ENCODE measurements around the gene PDZD7.

PDZD7 gene

DNA sequence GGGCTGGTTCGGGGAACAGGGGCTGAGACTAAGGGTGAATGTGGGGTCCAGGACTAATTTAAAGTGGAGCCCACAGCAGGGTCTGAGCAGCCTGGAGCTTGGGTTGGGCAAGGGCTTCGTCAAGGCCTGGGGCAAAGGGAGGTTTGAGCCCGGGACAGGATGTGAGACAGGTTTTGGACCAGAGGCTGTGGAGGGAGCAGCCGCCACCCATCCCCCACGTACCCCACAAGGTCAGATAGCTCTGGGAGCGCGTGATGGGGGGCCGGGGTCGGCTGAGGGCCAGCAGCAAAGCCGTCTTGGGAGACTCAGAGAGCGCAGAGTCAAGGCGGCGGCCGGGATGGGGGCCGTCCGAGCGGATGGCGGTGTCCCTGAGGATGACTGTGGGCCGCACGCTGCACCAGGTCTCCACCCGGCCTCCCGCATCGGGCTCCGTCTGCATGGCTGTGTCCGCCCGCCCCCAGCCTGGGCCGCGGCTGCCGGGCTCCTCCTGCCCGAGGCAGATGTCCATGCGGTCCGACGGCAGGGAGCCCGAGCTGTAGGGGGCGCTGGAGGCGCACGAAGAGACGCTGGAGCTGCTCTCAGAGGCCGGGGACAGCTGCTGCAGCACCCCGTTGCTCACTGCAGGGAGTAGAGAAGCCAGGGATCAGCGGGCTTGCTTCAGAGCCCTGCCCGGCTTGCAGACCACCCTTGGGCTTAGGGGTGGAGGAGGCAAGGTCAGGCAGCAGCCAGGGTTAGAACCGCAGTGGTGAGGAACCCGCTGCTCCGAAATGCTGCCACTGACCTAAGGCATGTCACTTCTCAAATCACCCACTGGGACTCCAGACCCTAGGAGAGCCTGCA, 12.1 kb downstream of the PDZD7 start:
- peak in 1 of 2 donors; percentile 81 for DNase-seq (ENCODE audit: low read depth in 2 of 2)

GRCh38 chr10:101018118-101018599, 12.8 kb downstream of the PDZD7 start:
- DNase-seq (ENCODE audit: low read depth in 2 of 2), result no peak

DNA sequence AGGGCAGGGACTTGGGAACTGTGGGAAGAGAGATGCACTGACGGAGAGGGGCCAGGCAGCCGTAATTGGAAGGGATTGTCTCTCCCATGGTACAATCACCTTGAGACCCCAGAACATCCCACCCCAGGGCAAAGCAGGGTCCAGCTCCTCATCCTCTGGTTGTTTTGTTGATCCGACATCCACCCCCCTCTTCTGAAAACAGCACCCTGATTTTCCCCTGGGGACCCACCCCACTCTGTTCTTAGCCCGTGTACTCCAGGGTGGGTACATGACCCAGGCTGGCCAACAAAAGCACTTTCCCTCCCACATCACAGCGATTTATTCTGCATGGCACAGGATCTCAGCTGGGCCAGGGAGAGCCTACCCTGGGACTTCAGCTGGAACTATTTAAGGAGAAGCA, 14.1 kb downstream of the PDZD7 start:
- DNase-seq (ENCODE audit: low read depth in 2 of 2), result no peak

DNA sequence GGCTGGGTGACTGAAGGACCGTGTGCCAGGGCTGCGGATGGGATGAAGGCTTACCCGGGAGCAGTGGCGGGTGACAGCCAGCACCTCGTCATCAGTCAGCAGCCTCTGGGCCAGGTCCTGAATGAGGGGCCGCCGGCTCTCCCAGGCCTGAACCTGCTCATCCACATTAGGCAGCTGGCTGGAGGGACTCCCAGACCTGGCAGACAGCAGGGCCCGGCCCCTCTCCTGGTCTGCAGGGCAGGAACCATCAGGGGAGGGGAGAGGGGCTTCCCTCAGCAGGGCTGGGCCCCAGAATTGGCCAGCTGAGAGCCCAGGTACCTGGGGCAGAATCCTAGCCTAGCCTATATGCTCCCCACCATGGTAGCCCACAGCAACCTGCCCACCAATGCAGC, 15.4 kb downstream of the PDZD7 start:
- DNase-seq (ENCODE audit: low read depth in 2 of 2), result no peak

DNA sequence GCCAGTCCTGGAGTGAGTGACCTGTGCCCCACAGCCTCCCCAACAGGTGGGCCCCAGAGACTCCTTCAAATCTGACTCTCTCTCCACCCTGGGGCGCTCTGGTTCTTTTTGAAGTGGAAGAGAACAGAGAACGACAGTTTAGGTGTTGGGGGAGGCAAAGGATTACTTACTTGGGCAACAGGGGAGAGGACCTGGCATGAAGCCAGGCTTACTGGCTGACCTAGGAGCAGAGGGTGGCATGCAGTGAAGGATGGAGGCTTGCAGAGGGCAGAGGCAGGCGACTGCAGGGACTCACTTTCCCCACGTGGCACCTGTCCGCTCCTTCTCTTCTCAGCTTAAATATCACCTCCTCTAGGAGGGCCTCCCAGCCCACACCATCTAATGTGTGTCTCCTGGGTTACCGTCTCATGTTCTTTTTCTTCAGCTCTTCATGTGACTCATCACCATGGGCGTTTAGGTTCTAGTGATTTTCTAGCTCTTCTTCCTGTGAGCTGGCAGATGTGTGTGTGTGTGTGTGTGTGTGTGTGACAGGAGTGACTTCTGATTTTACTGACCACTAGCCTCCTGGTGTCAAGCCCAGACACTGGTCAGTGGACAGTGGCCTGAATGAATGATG, 15.9 kb downstream of the PDZD7 start:
- DNase-seq (ENCODE audit: low read depth in 2 of 2), result no peak

GRCh38 chr10:101014230-101014884, 16.6 kb downstream of the PDZD7 start:
- peak; percentile 49 to 80 for DNase-seq (ENCODE audit: low read depth in 2 of 2)

- DNase-seq (ENCODE audit: low read depth in 2 of 2), result no peak
Observed at GRCh38 chr10:101013365-101013825, 17.5 kb downstream of the PDZD7 start.

DNA sequence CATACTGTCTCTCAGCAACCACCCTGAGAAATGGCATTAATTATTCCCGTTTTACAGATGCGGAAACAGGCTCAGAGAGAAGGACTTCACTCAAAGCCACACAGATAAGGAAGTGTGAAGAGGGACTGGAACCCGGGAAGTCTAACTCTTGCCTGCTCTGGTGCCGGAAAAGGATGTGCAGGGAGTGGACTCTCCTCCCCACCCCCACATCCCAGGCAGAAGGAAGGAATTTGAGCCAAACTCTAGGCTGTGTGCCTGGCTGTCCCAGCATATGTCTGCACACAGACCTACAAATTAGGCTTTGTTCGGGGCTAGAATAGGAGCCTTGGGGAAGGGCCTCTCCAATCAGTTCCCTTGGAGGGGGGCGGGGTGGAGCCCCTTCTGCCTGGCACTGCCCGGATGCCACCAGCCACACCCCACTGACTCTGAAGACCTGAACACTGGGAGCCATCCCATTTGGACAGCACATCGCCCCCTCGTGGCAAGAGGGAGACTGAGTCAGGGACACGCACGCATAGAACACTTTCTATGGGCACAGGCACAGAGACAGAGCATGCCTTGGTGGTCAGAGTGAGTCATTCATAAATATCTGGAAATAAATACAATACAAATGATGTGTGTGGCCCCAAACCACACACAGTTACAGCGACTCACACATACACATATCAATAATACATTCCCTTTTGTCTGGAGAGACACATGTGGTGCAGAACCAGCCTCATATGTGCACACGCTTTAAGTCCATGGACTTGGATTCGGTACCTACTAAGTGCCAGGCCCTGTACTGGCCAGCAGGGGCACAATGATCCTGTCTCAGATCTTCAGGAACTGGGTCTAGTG, 18.2 kb downstream of the PDZD7 start:
- DNase-seq (ENCODE audit: low read depth in 2 of 2), result peak; percentile 67 to 79

GRCh38 chr10:101011517-101012423, 19.2 kb downstream of the PDZD7 start:
- DNase-seq (ENCODE audit: low read depth in 2 of 2), result no peak

- DNase-seq (ENCODE audit: low read depth in 2 of 2), result no peak
Observed at GRCh38 chr10:101010329-101010728, 20.6 kb downstream of the PDZD7 start.

GRCh38 chr10:101008823-101009423, 22.0 kb downstream of the PDZD7 start:
- DNase-seq (ENCODE audit: low read depth in 2 of 2), result no peak

DNA sequence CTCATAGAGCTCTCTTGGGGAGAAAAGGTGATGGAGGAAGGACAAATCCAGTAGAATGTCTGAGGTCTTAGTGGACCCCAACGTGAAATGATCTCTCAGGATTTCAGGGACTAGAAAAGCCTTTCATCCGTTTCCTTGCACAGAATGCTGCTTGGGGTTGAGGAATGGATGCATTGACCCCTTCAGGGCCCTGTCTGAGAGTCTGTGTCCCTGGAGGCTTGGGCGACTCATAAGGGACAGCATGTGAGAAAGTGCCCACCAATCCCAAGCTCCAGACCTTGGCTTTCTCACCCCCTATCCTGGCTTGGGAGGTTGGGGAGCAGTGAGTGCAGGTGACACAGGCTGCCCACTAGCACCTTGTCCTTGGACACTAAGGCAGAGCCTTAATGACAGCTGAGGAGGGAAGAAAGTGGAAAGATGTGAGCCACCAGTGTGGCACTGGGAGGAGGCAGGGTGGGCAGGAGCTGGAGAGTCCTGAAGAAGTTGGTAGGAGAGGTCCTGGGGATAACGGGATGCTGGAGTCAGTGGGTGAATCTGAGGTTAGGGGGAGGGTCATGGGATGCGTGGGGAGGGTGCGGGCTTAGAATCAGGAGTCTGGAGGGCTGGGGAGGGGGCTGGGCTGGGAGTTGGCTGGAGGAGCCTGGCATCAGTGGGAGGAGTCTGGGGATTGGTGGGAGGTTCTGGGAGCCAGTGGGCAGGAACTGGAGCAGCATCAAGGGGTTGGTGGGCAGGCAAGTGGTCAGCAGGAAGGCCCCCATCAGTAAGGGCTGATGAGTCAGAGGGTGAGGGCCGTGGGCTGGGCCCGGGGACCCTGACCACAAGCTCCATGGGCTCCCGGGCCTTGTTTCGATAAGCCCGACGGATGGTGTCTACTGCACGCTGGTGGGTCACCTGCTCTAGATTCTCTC, 22.8 kb downstream of the PDZD7 start:
- DNase-seq (ENCODE audit: low read depth in 2 of 2), result no peak

DNA sequence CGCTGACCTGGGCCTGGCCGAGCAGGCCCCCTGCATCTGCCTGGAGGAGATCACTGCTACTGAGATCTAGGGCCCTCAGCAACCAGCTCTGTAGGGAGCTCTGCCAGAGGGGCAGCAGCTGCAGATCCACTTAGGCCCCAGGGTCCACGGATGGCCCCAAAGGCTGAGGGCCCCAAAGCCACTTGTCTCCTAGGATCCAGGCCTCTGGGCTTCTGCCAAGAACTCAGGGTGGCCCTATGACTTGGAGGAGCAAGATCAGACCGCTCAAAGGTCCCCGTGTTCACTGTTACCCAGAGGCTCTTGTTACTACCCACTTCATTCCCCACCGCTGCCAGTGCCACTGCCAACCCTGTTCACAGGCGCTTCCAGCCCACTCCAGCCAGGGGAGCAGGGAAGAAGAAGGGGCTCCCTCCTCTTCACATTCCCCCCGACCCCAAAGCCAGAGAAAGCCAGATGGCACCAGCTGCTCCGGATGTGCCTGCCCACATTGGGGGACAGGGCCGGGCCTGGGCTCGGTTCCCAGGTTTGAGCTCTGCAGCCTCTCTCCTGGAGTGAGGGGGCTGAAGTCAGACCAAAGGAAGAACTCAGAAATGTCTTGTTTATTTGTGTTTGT, 23.7 kb downstream of the PDZD7 start:
- DNase-seq (ENCODE audit: low read depth in 2 of 2), result no peak

GRCh38 chr10:101006593-101007098, 24.3 kb downstream of the PDZD7 start:
- no peak for DNase-seq (ENCODE audit: low read depth in 2 of 2)

GRCh38 chr10:101005869-101006567, 24.9 kb downstream of the PDZD7 start:
- DNase-seq (ENCODE audit: low read depth in 2 of 2), result no peak

- no peak for DNase-seq (ENCODE audit: low read depth in 2 of 2)
Observed at GRCh38 chr10:101005361-101005760, 25.6 kb downstream of the PDZD7 start.

GRCh38 chr10:101003639-101004206, 27.2 kb downstream of the PDZD7 start:
- DNase-seq (ENCODE audit: low read depth in 2 of 2), result no peak
